HG03025 (cell line): ENCODE results near the gene SERGEF.

ENCODE experiments used
- ATAC-seq: cut with Tn5 transposase; IDR thresholded peaks from one replicate; pipeline ENCODE4 v1.9.1; 2021; ENCODE audit warnings: mild to moderate bottlenecking, moderate library complexity; ENCODE audit not compliant: unreplicated experiment, low FRiP score

Gene SERGEF

DNA sequence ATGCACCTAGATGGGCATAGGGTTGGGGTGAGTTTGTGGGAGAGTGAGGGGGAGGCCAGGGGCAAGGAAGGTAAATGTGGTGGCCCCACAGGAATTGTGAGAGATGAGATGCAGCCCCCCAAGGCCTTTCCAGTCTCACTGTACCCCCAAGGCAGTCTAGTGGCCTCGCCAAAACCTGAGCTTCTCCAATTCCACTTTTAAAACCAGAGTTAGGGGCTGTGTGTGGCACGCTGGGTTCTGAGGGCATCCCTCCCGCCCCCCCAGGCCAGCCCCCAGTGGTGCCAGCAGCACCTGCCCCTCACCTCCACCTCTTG is 237.9 kb downstream of the SERGEF start:
- ATAC-seq = no peak

DNA sequence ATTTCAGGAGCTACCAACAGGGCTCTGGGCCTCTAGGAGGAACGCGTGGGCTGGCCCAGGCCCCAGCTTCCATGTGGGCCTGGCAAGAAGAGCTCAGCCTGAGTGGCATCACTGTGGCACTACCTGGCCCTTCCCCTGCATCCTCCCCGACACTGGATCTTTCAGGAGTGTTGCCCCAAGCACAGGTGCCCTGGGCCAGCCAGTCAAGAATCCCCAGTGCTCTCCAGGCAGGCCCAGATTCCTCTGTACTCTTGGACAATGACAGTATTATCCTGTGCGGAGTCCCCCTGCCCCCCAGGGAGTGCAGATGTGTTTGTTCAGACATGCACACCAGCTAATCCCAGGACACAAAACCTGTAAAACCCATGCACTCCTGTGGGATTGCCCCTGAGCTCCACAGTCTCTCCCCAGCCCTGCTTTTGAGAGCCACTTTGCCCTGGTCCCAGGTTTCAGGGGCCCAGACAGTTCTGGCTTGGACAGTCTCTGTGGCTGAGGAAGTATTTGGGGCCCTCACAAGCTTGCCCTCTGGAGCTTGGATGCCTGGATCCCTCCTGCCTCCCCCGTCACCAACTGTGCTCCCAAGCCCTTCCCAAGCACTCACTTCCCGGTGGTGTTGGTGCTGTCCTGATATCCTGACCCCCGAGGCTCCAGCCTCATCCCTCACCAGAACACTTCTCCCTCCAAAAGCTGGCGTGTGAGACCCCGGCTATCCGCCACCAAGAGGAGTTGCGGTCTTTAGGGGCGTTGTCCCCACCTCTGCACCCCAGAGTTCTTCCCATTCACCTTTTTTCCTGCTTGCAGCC is 238.4 kb downstream of the SERGEF start:
- no peak for ATAC-seq

DNA sequence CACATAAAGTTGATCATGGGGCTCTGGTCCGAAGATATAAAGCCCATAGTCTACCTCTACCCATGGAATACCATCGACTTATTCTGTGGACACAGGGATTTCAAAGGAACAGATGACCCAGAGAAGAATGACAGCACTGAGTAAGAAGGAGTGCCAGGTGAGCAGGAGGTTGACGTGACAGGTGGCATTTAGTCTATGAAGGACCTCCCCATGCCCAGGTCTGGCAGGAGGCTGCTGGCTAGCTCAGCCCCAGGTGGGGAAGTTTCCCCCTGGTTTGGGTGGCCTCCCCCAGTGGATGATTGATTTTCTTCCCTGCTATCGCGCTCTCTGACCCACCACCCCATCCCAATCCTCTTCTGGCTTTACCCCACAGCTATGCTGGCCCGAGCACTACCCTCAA is 239.2 kb downstream of the SERGEF start:
- ATAC-seq = no peak

DNA sequence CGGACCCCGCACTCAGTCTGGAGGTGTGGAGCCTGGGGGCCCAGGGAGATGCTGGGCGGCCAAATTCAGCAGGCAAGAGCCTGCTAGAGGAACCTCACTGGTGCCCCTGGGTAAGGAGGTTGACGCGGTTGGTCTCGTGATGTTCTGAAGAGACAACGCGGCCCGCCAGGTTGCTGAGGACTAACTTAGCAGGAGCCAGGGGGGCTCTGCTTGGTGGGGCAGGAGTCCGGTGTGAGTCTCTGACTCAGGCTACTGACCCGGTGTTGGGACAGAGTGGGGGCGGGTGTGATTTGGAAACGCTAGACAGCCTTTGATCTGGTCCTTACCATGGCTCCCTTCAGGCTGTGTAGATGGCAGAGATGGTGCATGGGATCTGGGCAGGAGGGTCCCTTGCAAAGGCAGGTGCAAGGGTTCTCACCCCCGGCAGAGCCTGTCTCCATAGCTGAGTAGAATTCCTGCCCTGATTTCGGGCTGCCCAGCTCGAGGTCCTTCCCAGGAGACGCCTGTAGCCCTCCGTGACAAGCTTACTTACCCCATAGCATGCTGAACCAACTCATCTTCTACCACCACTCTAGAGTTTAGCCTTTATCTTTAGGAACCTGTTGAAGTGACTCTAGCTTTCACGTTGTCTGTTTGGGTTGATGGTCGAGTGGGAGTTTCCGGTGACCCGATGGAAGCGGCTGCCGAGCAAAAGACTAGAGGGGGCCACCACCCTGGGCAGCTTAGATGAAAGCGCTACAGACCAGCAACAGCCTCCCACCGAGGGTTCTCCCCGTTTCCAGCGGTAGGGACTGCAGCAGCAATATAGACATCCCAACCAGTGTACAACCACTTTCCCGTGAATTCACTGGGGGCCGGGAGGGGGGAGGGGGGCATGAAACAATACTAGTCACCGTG is 239.9 kb downstream of the SERGEF start:
- ATAC-seq = no peak

DNA sequence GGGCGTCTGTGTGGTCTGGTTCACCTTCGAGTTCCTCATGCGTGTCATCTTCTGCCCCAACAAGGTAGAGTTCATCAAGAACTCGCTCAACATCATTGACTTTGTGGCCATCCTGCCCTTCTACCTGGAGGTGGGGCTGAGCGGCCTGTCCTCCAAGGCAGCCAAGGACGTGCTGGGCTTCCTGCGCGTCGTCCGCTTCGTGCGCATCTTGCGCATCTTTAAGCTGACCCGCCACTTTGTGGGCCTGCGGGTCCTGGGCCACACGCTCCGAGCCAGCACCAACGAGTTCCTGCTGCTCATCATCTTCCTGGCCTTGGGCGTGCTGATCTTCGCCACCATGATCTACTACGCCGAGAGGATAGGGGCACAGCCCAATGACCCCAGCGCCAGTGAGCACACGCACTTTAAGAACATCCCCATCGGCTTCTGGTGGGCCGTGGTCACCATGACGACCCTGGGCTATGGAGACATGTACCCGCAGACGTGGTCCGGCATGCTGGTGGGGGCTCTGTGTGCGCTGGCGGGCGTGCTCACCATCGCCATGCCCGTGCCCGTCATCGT is 240.9 kb downstream of the SERGEF start:
- no peak for ATAC-seq

DNA sequence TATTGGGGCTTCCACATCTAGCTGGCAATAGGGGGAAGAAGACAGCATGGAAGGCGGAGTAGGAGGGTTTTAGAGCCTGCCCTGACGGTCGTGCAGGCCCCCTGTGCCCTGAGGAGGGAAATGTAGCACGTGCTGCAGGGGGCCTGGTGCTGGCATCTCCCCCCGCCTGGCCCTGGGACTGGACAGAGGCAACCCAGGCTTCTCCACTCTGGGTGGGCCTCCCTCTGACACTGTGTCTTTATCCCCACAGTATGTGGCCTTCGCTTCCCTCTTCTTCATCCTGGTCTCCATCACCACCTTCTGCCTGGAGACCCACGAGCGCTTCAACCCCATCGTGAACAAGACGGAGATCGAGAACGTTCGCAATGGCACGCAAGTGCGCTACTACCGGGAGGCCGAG is 241.4 kb downstream of the SERGEF start:
- no peak for ATAC-seq

DNA sequence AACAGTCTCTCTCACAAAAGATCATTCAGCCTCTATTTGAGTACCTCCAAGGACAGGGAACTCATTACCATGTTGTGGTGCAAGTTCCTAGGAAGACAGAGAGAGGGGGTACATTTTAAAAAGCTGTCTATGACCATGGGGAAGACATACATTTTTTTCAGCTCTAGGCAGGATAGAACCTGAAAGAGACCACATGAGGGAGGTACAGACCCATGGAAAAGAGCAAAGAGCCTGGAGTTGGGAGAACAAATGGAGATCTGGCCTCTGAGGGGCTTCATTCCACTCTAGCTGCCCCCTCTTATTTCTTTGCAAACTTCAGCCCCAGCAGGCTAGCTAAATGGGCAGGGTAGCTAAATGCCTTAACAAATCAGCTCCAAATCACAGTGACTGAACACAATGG is 241.9 kb downstream of the SERGEF start:
- no peak for ATAC-seq

DNA sequence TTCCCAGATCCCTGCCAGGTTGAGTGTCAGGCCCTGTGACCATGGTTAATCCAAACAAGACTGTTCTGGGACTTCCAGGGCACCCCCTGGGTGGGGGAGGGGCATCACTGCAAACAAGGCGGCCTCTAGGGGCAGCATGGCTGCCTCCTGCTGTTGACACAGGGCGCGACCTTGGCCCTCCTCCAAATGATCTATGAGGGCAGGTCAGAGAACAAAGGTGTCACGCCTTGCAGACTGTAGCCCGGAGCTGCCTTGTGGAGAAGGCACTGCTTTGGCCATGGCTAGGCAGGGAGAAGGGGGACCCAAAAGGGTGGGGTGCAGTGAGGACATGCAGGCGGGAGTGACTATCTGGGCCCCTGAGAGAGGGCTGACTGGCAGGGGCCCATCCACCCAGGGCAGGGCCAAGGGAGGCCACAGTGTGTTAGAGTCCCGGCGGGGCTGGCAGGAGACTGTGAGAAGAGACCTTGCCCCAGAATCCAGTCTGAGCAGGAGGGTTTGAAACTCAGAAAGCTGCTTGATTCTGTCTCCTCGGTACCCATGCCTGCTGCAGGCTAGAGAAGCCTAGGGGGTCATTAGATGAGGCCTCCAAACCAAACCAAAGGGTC is 242.7 kb downstream of the SERGEF start:
- no peak for ATAC-seq

DNA sequence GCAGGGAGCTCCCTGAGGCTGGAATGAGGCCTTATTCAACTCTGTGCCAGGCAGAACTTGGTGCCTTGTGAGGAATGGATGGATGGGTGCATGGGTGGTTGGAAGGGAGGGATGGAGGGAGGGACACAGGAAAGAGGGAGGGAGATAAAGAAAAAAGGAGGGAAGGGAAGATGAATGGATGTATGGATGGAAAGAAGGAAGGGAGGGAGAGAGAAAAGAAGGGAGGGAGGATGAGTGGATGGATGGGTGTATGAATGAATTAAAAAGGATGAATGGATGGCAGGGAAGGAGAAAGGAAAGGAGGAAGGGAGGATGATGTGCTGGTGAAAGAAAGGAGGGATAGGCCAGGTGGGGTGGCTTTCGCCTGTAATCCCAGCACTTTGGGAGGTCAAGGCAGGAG is 243.6 kb downstream of the SERGEF start:
- no peak for ATAC-seq

DNA sequence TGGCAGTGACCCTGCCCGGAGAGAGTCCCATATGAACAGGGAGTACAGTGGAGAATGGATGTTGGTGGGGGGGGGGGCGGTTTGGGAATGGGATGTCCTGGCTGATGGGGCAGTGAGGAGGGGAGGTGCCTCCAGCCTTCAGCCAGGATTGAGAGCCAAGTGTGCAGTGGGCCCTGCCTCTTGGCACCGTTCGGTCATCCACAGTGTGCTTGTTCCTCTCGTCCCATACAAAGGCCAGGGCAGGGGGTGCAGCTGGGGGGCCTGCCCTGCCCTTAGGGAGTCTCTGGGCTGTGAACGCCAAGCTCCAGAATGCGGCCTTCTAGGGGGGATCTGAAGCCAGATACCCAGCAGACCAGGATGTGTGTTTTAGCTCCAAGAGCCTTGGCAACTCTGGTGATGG is 244.3 kb downstream of the SERGEF start:
- no peak for ATAC-seq

DNA sequence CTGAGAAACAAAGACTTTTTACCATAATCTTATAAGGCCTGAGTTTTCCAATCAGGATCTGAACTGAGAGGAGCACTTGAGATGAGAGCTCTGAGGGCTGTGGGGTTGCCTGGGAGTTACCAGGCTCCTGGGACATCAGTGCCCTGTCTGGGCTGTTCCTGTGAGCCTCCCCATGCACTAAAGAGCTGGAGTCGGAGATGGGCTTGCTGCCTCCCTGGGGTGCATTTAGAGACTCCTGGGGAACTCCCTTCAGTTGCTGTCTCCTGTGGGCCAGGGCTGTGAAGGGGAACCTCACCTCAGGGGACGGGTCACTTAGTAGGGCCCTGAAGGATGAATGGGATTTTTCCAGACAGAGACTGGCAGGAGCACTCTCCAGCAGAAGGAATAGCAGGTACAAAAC is 244.9 kb downstream of the SERGEF start:
- ATAC-seq = no peak

DNA sequence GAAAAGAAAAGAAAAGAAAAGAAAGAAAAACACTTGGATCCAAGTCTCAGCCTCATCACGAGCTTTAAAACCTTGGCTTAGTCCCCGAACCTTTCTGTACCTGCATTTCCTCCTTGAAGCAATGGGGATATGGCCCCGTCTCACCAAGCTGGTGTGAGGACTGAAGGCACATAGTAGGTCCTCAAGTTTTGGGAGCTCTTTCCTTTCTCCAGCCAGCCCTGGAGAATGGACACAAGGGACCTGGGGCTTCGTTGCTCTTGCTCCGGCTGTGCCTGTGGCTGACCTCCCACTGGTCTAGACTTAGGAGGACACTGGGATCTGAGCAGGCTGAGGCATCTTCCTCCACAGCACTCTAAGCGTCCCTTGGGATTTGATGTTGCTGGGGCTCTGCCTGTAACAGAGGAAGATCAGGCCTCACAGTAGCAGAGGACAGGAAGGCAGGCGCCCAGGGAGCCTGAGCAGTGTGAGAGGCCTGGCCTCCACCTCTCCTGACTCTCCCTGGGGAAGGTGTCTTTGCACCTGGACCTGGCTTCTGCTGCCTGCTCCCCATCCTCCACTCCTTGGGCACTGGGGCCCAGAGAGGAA is 245.5 kb downstream of the SERGEF start:
- no peak for ATAC-seq

DNA sequence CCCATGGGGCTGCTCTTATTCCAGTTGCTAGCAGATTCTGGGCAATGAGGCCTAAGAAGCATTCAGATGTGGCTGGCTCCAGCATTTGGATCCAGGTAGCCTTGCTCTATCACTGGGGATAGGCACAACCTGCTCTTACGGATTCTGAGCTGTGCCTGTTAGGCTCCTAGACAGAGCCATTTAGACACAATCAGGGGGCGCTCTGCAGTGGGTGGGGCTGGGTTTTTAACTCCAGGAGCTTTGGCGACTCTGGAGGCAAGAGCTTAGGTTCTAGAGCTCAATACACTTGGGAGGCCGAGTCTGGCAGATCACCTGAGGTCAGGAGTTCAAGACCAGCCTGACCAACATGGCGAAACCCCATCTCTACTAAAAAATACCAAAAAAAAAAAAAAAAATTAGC is 246.3 kb downstream of the SERGEF start:
- no peak for ATAC-seq

DNA sequence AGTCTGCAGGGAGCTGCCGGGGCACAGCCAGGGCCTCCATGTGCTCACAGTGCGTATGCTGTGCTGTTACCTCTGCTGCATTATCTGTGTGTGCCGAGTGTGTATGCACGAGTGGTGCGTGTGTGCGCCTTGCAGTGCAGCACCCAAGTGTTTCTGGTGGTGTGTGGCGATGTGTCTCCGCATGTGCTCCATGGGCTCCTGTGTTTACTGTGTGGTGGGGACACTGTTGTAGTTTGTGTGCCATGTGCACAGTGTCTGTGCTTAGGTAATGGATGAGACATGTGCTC is 246.8 kb downstream of the SERGEF start:
- no peak for ATAC-seq

DNA sequence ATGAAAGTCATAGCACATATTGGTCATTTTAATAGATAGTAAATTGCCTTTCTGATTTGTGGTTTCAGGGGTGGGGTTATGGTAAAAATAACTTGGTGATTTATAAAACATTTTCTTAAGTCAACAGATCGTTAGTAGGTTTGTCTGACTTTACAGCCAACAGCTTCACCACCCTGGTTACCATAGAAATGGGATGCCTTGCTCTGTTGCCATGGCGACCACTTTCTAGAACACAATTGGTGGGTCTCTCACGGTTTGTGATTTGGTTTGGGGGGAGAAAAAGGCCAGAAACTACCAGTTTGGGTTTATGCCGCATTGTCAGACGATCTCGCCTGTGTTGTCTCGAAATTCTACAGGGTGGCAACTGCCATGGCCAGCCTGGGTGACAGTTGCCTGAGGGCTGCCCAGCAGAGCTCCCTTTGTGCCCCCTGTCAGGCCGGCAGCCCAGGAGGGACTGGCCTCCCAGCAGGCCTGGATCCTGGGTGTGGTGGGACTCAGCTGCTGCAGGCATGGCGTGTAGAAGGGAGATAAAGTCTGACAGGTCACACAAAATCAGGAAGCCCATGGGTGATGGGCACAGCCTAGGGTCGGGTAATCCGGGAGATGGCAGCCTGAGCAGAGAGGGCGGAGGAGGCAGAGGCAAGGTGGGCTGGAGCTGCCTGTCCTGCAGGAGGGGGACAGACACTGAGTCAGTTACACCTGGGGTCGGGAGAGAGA is 247.3 kb downstream of the SERGEF start:
- ATAC-seq = no peak

DNA sequence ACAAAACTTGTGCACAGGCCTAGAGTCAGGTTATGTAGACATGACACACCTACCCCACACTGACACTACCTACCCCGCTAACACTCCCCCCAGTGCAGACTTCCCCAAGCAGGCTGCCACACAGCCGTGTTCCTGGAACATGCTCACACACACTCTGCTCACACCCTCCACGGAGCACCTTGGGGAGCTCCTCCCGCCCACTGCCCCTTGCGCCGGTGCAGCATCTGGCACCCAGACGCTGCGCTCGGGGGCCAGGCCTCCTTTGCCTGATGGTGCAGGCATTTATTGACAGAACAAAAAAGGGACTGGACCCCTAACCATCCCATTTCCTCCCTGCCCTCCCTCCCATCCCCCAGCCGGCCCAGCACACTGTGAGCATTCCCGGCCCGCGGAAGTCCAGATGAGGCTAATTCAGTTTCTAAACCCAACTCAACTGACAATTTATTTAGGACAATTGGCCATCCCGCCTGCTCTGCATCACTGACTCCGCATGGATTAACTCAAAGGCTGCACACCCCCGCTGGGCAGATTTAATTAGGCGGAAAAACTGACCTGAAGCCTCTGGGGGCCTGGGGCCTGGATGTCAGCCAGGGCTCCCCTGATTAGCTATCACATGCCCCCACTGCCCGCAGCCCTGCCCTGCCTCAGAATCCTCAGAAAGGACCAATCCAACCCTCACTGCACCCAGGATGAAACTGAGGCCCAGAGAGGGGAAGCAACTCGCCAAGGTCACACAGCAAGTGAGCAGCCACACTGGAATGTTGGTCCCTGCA is 248.2 kb downstream of the SERGEF start:
- ATAC-seq = no peak

DNA sequence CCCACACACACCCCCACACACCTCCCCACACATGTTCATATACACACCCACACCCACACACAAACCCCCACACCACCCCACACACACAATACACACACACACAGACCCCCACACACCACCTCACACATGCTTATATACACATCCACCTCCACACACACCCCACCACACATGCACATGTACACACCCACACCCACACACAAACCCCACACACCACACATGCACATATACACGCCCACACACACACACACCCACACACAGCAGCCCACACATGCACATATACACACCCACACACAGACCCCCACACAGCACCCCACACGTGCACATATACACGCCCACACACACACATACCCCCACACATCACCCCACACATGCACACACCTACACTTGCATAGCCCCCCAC is 249.1 kb downstream of the SERGEF start:
- ATAC-seq = no peak

DNA sequence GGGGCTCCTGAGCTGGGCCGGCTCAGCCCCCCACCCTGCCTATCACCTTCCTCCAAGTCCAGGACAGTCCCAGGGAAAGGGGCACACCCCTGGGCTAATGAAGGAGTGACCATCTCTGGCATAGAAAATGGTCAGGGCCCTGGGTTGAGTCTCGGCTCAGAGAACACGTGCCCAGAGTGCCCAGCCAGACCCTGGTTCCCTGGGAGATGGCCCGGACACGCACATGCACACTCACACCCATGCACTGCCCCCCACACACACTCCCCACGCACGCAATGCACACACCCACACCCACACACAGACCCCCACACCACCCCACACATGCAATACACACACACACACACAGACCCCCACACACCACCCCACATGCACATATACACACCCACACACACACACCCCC is 249.6 kb downstream of the SERGEF start:
- no peak for ATAC-seq

DNA sequence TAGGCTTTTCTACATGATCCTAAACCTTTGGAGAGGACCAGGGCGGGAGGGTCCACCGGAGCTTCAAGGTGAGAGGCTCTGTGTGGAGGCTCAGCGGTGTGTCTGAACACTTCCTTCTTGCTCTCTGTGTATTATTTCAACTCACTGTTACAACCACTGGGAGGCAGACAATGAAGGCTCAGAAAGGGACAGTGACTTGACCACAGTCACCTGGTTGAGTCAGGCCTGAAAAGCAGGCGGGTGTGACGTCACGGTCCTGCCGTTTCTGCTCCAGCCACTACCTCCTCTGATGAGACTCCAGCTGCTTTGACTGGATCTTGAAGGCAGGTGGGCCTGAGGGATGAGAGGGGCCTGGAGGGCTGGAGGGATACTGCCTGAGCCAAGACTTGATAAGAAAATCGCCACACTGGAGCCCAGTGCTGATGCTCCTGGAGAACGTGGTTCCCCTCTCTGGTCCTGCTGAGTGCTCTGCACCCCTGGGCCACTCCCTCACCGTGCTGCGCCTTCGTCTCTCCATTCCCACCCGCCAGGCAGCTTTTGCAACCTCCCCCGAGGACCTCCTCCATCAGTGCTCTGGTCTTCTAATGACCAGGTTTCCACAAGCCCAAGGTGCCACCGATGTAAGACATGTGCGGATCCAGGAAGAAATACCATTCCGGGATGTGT is 250.4 kb downstream of the SERGEF start:
- ATAC-seq = no peak
